Ishikawa (cell line): ENCODE data around the gene PDHA1.

Experiments used
- CEBPB ChIP-seq: IDR thresholded peaks from 2 replicates; pipeline ENCODE4 v1.6.1; 2012
- CREB1 ChIP-seq: IDR thresholded peaks from 2 replicates; pipeline ENCODE4 v1.6.1; 2012; ENCODE audit warnings: low read depth
- EGR1 ChIP-seq: IDR thresholded peaks from 2 replicates; pipeline ENCODE4 v1.6.1; 2012
- EP300 ChIP-seq: IDR thresholded peaks from 2 replicates; pipeline ENCODE4 v1.6.1; 2012; ENCODE audit warnings: borderline replicate concordance
- FOXM1 ChIP-seq: IDR thresholded peaks from 2 replicates; pipeline ENCODE4 v1.6.1; 2012; ENCODE audit warnings: low read depth, borderline replicate concordance
- NFIC ChIP-seq: IDR thresholded peaks from 2 replicates; pipeline ENCODE4 v1.6.1; 2012
- RAD21 ChIP-seq: IDR thresholded peaks from 2 replicates; pipeline ENCODE4 v1.6.1; 2012; ENCODE audit warnings: low read depth
- TAF1 ChIP-seq: IDR thresholded peaks from 2 replicates; pipeline ENCODE4 v1.6.1; 2012; ENCODE audit warnings: low read depth, mild to moderate bottlenecking
- TCF12 ChIP-seq: IDR thresholded peaks from 2 replicates; pipeline ENCODE4 v1.6.1; 2012; ENCODE audit warnings: low read depth
- TEAD4 ChIP-seq: IDR thresholded peaks from 2 replicates; pipeline ENCODE4 v1.6.1; 2012
- YY1 ChIP-seq: IDR thresholded peaks from 2 replicates; pipeline ENCODE4 v1.6.1; 2012; ENCODE audit warnings: low read depth
- ZBTB7A ChIP-seq: IDR thresholded peaks from 2 replicates; pipeline ENCODE4 v1.6.1; 2012; ENCODE audit warnings: low read depth
- TF ChIP-seq, protein P1 (sequence below): IDR thresholded peaks from 2 replicates; pipeline ENCODE4 v1.6.1; 2012
- TF ChIP-seq, protein P2 (sequence below): IDR thresholded peaks from 2 replicates; pipeline ENCODE4 v1.6.1; 2012
- TF ChIP-seq, protein P3 (sequence below): IDR thresholded peaks from 2 replicates; pipeline ENCODE4 v1.6.1; 2012; ENCODE audit warnings: low read depth, mild to moderate bottlenecking

The PDHA1 gene

DNA sequence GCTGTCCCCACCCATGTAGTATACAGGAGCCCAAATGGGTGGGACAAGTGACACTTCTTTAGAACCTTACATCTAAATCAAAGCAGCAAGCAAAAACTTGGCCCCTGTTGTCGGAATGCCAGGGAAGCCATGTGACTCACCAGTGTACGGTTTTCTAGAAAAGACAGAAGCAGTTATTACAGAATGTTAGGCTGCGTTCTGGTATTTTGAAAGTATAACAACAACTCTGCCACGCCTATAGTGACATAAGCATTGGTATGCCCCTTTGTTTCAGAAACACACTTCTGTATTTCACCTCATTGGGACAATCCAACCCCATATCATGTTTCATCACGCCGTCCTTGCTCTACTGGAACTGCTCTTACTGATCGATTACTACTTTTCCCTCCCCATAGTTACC lies 14.8 kb downstream of the PDHA1 start:
- TF ChIP-seq EP300 = no peak
- TF ChIP-seq FOXM1 = no peak
- TF ChIP-seq TEAD4 = no peak
- TF ChIP-seq CREB1 = no peak
- TF ChIP-seq, protein P1, sequence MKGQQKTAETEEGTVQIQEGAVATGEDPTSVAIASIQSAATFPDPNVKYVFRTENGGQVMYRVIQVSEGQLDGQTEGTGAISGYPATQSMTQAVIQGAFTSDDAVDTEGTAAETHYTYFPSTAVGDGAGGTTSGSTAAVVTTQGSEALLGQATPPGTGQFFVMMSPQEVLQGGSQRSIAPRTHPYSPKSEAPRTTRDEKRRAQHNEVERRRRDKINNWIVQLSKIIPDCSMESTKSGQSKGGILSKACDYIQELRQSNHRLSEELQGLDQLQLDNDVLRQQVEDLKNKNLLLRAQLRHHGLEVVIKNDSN = no peak
- TF ChIP-seq NFIC = no peak
- TF ChIP-seq TAF1 = no peak
- no peak for TF ChIP-seq YY1
- TF ChIP-seq RAD21 = no peak
- TF ChIP-seq, protein P2, sequence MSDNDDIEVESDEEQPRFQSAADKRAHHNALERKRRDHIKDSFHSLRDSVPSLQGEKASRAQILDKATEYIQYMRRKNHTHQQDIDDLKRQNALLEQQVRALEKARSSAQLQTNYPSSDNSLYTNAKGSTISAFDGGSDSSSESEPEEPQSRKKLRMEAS = no peak

DNA sequence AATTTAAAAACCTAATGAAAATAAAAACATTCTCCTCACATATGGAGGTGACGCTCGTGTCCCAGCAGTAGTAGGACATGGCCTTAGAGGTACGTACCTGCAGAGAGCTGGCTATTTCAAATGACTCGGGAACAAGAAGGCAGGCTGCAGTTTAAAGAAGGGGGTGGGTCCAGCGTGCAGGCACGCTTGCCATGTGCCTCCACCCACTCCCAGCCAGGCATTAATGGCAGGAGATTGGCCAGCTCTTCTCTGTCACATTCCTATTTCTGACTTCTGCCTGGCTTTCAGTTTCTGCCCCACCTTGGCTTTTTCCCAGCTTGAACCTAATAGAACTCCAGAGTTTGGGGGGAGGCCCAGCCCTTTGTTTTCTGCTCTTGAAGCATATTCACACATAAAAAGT lies 17.2 kb downstream of the PDHA1 start:
- TF ChIP-seq YY1 = no peak
- TF ChIP-seq, protein P3, sequence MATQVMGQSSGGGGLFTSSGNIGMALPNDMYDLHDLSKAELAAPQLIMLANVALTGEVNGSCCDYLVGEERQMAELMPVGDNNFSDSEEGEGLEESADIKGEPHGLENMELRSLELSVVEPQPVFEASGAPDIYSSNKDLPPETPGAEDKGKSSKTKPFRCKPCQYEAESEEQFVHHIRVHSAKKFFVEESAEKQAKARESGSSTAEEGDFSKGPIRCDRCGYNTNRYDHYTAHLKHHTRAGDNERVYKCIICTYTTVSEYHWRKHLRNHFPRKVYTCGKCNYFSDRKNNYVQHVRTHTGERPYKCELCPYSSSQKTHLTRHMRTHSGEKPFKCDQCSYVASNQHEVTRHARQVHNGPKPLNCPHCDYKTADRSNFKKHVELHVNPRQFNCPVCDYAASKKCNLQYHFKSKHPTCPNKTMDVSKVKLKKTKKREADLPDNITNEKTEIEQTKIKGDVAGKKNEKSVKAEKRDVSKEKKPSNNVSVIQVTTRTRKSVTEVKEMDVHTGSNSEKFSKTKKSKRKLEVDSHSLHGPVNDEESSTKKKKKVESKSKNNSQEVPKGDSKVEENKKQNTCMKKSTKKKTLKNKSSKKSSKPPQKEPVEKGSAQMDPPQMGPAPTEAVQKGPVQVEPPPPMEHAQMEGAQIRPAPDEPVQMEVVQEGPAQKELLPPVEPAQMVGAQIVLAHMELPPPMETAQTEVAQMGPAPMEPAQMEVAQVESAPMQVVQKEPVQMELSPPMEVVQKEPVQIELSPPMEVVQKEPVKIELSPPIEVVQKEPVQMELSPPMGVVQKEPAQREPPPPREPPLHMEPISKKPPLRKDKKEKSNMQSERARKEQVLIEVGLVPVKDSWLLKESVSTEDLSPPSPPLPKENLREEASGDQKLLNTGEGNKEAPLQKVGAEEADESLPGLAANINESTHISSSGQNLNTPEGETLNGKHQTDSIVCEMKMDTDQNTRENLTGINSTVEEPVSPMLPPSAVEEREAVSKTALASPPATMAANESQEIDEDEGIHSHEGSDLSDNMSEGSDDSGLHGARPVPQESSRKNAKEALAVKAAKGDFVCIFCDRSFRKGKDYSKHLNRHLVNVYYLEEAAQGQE = no peak
- TF ChIP-seq NFIC = no peak
- TF ChIP-seq EP300 = no peak
- TF ChIP-seq, protein P2 = no peak
- no peak for TF ChIP-seq TEAD4
- TF ChIP-seq, protein P1 = no peak
- TF ChIP-seq RAD21 = no peak
- TF ChIP-seq EGR1 = no peak
- TF ChIP-seq TCF12 = no peak

DNA sequence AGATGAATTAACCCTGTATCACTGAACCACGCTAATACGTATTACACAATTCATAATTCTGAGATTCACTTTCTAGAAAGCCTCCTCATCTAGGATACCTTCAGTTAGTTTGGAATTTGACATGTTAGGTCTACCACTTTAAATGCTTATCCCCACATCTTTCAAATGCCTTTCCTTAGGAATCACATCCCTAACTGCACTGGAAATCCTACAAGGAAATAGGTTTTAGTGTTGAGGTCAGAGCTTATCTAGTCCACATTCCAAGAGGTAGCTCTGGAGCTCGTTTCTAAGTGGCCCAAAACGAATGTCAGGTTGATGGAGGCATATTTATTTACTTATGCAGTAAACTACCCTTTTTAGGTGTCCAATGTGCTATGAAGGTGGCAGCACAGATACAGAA lies 18.0 kb downstream of the PDHA1 start:
- TF ChIP-seq TCF12 (no peak), YY1 (no peak), TAF1 (no peak)
- TF ChIP-seq, protein P2 = no peak

DNA sequence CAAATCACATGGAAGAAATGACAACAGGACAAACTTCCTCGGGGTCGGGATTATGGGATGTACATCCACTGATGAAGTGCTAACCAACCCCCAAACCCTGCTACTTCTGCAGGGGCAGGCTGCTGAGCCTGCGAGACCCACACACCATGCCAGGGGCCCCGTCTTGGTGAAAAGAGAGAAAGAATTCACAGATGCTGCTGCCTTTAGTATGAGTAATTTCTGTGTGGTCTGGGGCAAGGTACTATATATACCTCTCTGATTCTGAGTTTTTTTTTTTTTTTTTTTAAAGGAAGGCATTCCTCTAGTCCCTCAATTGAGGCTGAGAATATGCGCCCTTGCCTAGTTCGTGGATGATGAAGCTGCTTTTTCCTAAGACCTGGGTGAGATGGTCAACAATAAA lies 24.8 kb downstream of the PDHA1 start:
- no peak for TF ChIP-seq TCF12
- TF ChIP-seq EP300 = no peak
- TF ChIP-seq ZBTB7A = no peak
- no peak for TF ChIP-seq TEAD4
- TF ChIP-seq CREB1 = no peak
- TF ChIP-seq CEBPB = no peak
- TF ChIP-seq EGR1 = no peak
- TF ChIP-seq, protein P2 = no peak
- TF ChIP-seq, protein P1 = no peak
- TF ChIP-seq YY1 = no peak
- TF ChIP-seq, protein P3 = no peak
- no peak for TF ChIP-seq FOXM1
- TF ChIP-seq NFIC = no peak
- TF ChIP-seq TAF1 = no peak
- TF ChIP-seq RAD21 = no peak

DNA sequence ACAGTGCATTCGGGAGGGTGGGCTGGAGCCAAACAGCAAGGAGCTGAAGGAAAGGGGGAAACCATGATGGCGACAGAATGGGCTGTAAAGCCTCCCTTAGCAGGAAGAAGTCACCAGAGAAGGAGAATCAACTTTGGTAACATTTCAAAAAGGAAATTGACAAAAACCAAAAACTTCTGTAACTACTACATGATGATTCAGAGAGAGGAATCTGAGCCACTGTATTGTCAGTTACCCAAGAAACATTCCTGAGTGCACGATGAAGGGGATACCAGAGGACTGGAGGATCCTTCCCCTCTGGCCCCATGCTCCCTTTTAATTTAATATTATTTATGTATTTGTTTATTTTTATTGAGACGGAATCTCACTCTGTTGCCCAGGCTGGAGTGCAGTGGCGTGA lies 26.3 kb downstream of the PDHA1 start:
- TF ChIP-seq NFIC (no peak), TCF12 (no peak), EP300 (no peak), FOXM1 (no peak), RAD21 (no peak), TAF1 (no peak), TEAD4 (no peak), EGR1 (no peak), CEBPB (no peak), ZBTB7A (no peak), CREB1 (no peak), YY1 (no peak)
- TF ChIP-seq, protein P2 = no peak
- TF ChIP-seq, protein P3 = no peak
- TF ChIP-seq, protein P1 = no peak
